A673 (cell line): Measurements from ENCODE around the gene FRMD4A. TPM values are rescaled to one million over a fixed set of nuclear protein-coding genes. Genes with fewer than 3 reads are reported as not detected.

Experiments used
- BruUV-seq: library from RNA; stranded (reverse); fragments of 400-500 nt; replicated peaks from 2 replicates; lab custom pipeline; 2021; lab: Mats Ljungman, UMichigan
- CTCF ChIA-PET: fragments of 300-600 bp; sonication (Branson Sonifier 250); formaldehyde crosslinking; loops from one replicate; lab custom pipeline; 2022; ENCODE audit warnings: antibody characterized with exemption; lab: Charles Lee
- POLR2A ChIA-PET: fragments of 300-600 bp; sonication (Branson Sonifier 250); formaldehyde crosslinking; loops from one replicate; lab custom pipeline; 2022; ENCODE audit warnings: antibody characterized with exemption; ENCODE audit not compliant: low non-redundant PET; lab: Charles Lee
- DNase-seq: peaks from one replicate; pipeline ENCODE4 v3.0.0-alpha.2; 2015; ENCODE audit warnings: low spot score
- H3K27ac ChIP-seq: fragments of 200-600 bp; sonication (generic); 2 replicates; pipeline ENCODE4 v1.5.1; 2016; ENCODE audit warnings: mixed run types, low read depth, mild to moderate bottlenecking, mixed read lengths, antibody characterized with exemption, low read length; ENCODE audit not compliant: poor library complexity, severe bottlenecking
- H3K27me3 ChIP-seq: fragments of 200-600 bp; sonication (generic); replicated peaks from 2 replicates; pipeline ENCODE4 v1.6.1; 2017; ENCODE audit warnings: mixed run types, low read depth, mild to moderate bottlenecking, mixed read lengths, antibody characterized with exemption, low read length; ENCODE audit not compliant: insufficient read depth, poor library complexity
- H3K36me3 ChIP-seq: fragments of 200-600 bp; sonication (generic); 2 replicates; pipeline ENCODE4 v1.6.1; 2016; ENCODE audit warnings: mixed run types, mild to moderate bottlenecking, mixed read lengths, antibody characterized with exemption, low read length; ENCODE audit not compliant: insufficient read depth, poor library complexity, severe bottlenecking
- H3K4me1 ChIP-seq: fragments of 200-600 bp; sonication (generic); 2 replicates; pipeline ENCODE4 v1.6.1; 2017; ENCODE audit warnings: mixed run types, mild to moderate bottlenecking, mixed read lengths, antibody characterized with exemption, low read length; ENCODE audit not compliant: insufficient read depth, poor library complexity, severe bottlenecking
- H3K4me3 ChIP-seq: fragments of 200-600 bp; sonication (generic); 2 replicates; pipeline ENCODE4 v1.5.1; 2016; ENCODE audit warnings: low read depth, mixed run types, mild to moderate bottlenecking, mixed read lengths, low read length; ENCODE audit not compliant: poor library complexity, severe bottlenecking
- H3K9me3 ChIP-seq: fragments of 200-600 bp; sonication (generic); 2 replicates; pipeline ENCODE4 v1.6.1; 2016; ENCODE audit warnings: mixed run types, low read depth, mild to moderate bottlenecking, mixed read lengths, antibody characterized with exemption, low read length; ENCODE audit not compliant: poor library complexity, severe bottlenecking
- CTCF ChIP-seq: fragments of 300-800, 200-600 bp; sonication (generic); conservative IDR thresholded peaks from 2 replicates; pipeline ENCODE4 v1.5.1; 2017; ENCODE audit warnings: low read depth, mild to moderate bottlenecking, antibody characterized with exemption, low read length, moderate library complexity, mixed read lengths
- EZH2 ChIP-seq: fragments of 200-600 bp; sonication (generic); IDR thresholded peaks from 2 replicates; pipeline ENCODE4 v1.6.1; 2017; ENCODE audit warnings: borderline replicate concordance, low read depth, mild to moderate bottlenecking, mixed read lengths, antibody characterized with exemption, low read length; ENCODE audit not compliant: poor library complexity, severe bottlenecking
- intact Hi-C: fragments of 100-400 bp; cut with micrococcal nuclease; formaldehyde crosslinking; loops from one replicate; pipeline ENCODE4 v1.10.0; 2022; ENCODE audit not compliant: unreplicated experiment
- total RNA-seq: library from RNA; stranded (reverse); gene quantifications from 2 replicates; pipeline ENCODE4 v1.2.3, GENCODE V29; 2021

The FRMD4A gene
- total RNA-seq, 1 experiment from 2014 or later, result 26.3 TPM

DNA sequence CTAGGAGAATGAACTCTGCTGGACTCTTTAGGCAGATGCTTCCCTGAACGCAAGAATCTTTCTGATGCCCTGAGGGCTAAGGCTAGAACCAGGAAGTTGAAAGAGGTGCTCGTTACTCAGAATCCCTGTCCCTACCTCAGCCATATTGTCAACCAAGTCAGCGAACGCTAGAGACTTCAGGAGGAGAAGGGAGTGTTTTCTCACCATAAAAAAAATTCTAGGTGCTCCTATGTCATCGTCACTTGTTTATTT lies 384.6 kb downstream of the FRMD4A start:
- intact Hi-C loops, result no loop called here
- ChIA-PET CTCF (no interaction called here), POLR2A (no interaction called here)
- H3K4me3 ChIP-seq, result no peak overlapping the region
- H3K27ac ChIP-seq, result no peak overlapping the region
- BruUV-seq, result no TSS peak
- no peaks in the 10 kb centered on the region for H3K36me3 ChIP-seq
- TF ChIP-seq EZH2 (no peak), CTCF (no peak)
- H3K4me1 ChIP-seq, result no peaks in the 10 kb centered on the region
- H3K9me3 ChIP-seq, result no peaks in the 10 kb centered on the region
- no peaks in the 10 kb centered on the region for H3K27me3 ChIP-seq
- DNase-seq, result no peak

- CTCF ChIA-PET, result no interaction called here
- no TSS peak for BruUV-seq
These were observed 385.1 kb downstream of the FRMD4A start for GRCh38 chr10:13945390-13946208.

DNA sequence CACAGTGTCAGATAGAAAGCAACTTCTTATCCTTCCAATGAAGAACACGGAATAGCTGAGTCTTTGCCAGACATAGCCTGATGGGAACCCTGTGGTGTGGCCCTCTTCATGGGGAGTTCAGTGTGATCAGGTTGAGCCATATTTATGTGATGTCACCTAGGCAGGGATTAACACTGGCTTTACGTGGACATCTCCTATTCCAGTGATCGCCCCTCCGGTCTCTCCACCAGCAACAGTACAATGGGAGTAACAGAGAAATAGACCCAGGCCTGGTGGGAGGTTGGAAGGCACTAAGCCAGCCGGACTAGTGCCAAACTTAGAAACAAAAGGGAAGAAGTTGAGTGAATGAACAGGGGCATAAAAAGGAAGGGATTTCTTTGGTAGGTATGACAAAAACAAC lies 385.9 kb downstream of the FRMD4A start:
- H3K4me3 ChIP-seq, result no peak overlapping the region
- POLR2A ChIA-PET, result no interaction called here
- CTCF ChIA-PET, result no interaction called here
- H3K27ac ChIP-seq, result no peak overlapping the region
- no peak for DNase-seq
- intact Hi-C loops, result no loop called here
- no peaks in the 10 kb centered on the region for H3K36me3 ChIP-seq
- no peak for TF ChIP-seq EZH2
- TF ChIP-seq CTCF, result no peak
- H3K27me3 ChIP-seq, result no peaks in the 10 kb centered on the region
- H3K4me1 ChIP-seq, result no peaks in the 10 kb centered on the region
- BruUV-seq, result no TSS peak
- no peaks in the 10 kb centered on the region for H3K9me3 ChIP-seq

More at GRCh38 chr10:13945390-13946208, 385.1 kb downstream of the FRMD4A start:
- intact Hi-C loops, result no loop called here
- H3K27me3 ChIP-seq, result no peaks in the 10 kb centered on the region
- H3K9me3 ChIP-seq, result no peaks in the 10 kb centered on the region
- TF ChIP-seq CTCF, result no peak
- TF ChIP-seq EZH2, result no peak
- H3K4me1 ChIP-seq, result no peaks in the 10 kb centered on the region
- no peaks in the 10 kb centered on the region for H3K36me3 ChIP-seq
- POLR2A ChIA-PET, result no interaction called here
- no peak overlapping the region for H3K27ac ChIP-seq
- H3K4me3 ChIP-seq, result no peak overlapping the region
- no peak for DNase-seq
